ENCODE results near the gene PADI2. TPM values are rescaled to one million over a fixed set of nuclear protein-coding genes. Genes with fewer than 3 reads are reported as not detected.

The PADI2 gene
- total RNA-seq, 1 experiment from 2014 or later: 27.7 TPM

DNA sequence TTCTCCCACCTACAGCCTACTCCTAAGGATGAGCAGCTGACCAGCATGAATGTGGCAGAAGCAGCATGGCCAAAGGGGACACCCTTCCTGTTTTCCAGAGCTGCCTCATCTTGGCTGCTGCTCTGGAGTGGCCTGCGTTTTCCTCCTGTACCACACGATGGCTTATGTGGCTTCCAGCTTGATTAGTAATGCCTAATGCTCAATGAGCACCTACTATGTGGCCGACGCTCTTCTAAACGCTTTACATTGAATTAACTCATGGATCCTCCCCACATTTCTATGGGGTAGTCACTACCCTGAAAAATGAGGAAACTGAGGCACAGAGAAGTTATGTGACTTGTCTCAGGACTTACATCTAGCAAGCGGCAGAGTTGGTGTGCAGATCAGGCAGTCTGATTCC, 47.5 kb downstream of the PADI2 start:
- H3K9me3 ChIP-seq (ENCODE audit: low read depth, low read length, poor library complexity, severe bottlenecking): no peaks in the 10 kb centered on the region
- no peak for DNase-seq (ENCODE audit: low spot score)
- TF ChIP-seq, protein P1, sequence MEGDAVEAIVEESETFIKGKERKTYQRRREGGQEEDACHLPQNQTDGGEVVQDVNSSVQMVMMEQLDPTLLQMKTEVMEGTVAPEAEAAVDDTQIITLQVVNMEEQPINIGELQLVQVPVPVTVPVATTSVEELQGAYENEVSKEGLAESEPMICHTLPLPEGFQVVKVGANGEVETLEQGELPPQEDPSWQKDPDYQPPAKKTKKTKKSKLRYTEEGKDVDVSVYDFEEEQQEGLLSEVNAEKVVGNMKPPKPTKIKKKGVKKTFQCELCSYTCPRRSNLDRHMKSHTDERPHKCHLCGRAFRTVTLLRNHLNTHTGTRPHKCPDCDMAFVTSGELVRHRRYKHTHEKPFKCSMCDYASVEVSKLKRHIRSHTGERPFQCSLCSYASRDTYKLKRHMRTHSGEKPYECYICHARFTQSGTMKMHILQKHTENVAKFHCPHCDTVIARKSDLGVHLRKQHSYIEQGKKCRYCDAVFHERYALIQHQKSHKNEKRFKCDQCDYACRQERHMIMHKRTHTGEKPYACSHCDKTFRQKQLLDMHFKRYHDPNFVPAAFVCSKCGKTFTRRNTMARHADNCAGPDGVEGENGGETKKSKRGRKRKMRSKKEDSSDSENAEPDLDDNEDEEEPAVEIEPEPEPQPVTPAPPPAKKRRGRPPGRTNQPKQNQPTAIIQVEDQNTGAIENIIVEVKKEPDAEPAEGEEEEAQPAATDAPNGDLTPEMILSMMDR (conservative IDR thresholded peaks at IDR 0.05; ENCODE audit: low read depth, low read length): no peak
- TF ChIP-seq EZH2 (IDR thresholded peaks at IDR 0.05; ENCODE audit: borderline replicate concordance, low read depth, low read length, poor library complexity, severe bottlenecking): no peak
- POLR2A ChIA-PET (ENCODE audit: low non-redundant PET): no interaction called here
- no peak overlapping the region for H3K4me3 ChIP-seq (ENCODE audit: low read depth, low read length, poor library complexity, severe bottlenecking)
- no TSS peak for BruUV-seq (replicated peaks)
- no peaks in the 10 kb centered on the region for H3K27me3 ChIP-seq (replicated peaks; ENCODE audit: insufficient read depth, low read depth, low read length, poor library complexity)
- intact Hi-C loops (cut with micrococcal nuclease; ENCODE audit: unreplicated experiment): no loop called here
- no peak overlapping the region for H3K27ac ChIP-seq (ENCODE audit: low read depth, low read length, poor library complexity, severe bottlenecking)
- CTCF ChIA-PET: no interaction called here
- no peaks in the 10 kb centered on the region for H3K36me3 ChIP-seq (ENCODE audit: insufficient read depth, low read length, poor library complexity, severe bottlenecking)
- H3K4me1 ChIP-seq (ENCODE audit: insufficient read depth, low read length, poor library complexity, severe bottlenecking): no peaks in the 10 kb centered on the region

DNA sequence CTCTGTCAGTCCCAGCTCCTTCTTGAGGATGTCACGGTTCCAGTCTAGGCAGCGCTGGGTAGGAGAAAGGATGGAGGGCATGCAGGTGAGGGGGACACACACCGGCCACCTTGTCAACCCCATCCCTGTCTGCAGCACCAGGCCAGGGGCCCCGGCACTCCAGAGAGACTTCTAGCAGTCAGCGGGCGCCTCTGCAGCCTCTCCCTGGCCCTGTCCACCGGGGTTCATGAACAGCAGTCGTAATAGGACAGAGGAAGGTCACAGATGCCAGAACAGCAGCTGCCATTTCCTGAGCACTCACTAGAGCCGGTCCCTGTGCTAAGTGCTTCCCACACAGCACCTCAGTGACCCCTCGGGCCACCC, 49.1 kb downstream of the PADI2 start:
- BruUV-seq (replicated peaks): no TSS peak

DNA sequence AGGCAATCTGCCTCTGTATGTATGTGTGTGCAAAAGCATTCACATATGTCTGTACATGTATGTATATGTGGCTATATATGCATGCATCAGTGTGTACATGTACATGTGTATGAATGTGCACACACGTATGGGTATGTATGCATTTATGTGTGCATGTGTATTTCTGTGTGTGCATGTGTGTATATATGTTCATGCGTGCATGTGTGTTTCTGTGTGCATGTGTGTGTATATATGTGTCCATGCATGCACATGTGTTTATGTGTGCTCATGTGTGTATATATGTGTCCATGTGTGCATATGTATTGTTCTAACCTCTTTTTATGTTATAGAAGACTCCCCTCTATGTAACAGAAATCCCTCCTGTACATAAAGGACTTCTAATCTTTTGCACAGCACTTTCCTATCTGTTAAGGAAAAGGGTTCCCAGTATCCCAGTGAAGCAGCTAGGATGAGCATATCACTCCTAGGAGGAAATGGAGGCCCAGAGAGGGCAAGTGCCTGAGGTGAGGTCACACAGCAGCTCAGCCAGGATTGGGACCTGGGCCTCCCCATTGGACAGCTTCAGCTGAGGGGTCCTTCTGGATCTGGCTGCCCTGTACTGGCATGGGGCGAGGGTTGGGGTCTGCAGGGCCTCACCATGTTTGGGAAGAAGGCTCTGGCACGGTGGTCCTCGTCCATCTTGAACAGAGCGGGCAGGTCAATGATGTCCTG, 49.6 kb downstream of the PADI2 start:
- no peak for TF ChIP-seq EZH2 (IDR thresholded peaks at IDR 0.05; ENCODE audit: borderline replicate concordance, low read depth, low read length, poor library complexity, severe bottlenecking)
- TF ChIP-seq, protein P1 (conservative IDR thresholded peaks at IDR 0.05; ENCODE audit: low read depth, low read length): no peak
- no TSS peak for BruUV-seq (replicated peaks)
- no peak for DNase-seq (ENCODE audit: low spot score)
- no peak overlapping the region for H3K27ac ChIP-seq (ENCODE audit: low read depth, low read length, poor library complexity, severe bottlenecking)
- no peaks in the 10 kb centered on the region for H3K4me1 ChIP-seq (ENCODE audit: insufficient read depth, low read length, poor library complexity, severe bottlenecking)
- H3K4me3 ChIP-seq (ENCODE audit: low read depth, low read length, poor library complexity, severe bottlenecking): no peak overlapping the region
- POLR2A ChIA-PET (ENCODE audit: low non-redundant PET): no interaction called here
- peaks cover 5% of the 10 kb centered on the region for H3K9me3 ChIP-seq (ENCODE audit: low read depth, low read length, poor library complexity, severe bottlenecking)
- no peaks in the 10 kb centered on the region for H3K27me3 ChIP-seq (replicated peaks; ENCODE audit: insufficient read depth, low read depth, low read length, poor library complexity)
- CTCF ChIA-PET: no interaction called here
- intact Hi-C loops (cut with micrococcal nuclease; ENCODE audit: unreplicated experiment): no loop called here
- H3K36me3 ChIP-seq (ENCODE audit: insufficient read depth, low read length, poor library complexity, severe bottlenecking): no peaks in the 10 kb centered on the region

More for the DNA sequence above, 49.1 kb downstream of the PADI2 start:
- no peak for TF ChIP-seq EZH2 (IDR thresholded peaks at IDR 0.05; ENCODE audit: borderline replicate concordance, low read depth, low read length, poor library complexity, severe bottlenecking)
- TF ChIP-seq, protein P1 (conservative IDR thresholded peaks at IDR 0.05; ENCODE audit: low read depth, low read length): no peak
- no peak for DNase-seq (ENCODE audit: low spot score)
- intact Hi-C loops (cut with micrococcal nuclease; ENCODE audit: unreplicated experiment): no loop called here
- no peaks in the 10 kb centered on the region for H3K36me3 ChIP-seq (ENCODE audit: insufficient read depth, low read length, poor library complexity, severe bottlenecking)
- no peaks in the 10 kb centered on the region for H3K4me1 ChIP-seq (ENCODE audit: insufficient read depth, low read length, poor library complexity, severe bottlenecking)
- POLR2A ChIA-PET (ENCODE audit: low non-redundant PET): no interaction called here
- H3K4me3 ChIP-seq (ENCODE audit: low read depth, low read length, poor library complexity, severe bottlenecking): no peak overlapping the region
- no peak overlapping the region for H3K27ac ChIP-seq (ENCODE audit: low read depth, low read length, poor library complexity, severe bottlenecking)
- CTCF ChIA-PET: no interaction called here
- H3K9me3 ChIP-seq (ENCODE audit: low read depth, low read length, poor library complexity, severe bottlenecking): peaks cover 4% of the 10 kb centered on the region
- no peaks in the 10 kb centered on the region for H3K27me3 ChIP-seq (replicated peaks; ENCODE audit: insufficient read depth, low read depth, low read length, poor library complexity)
